GM12874 (cell line): ENCODE data around the gene SLC23A1.

Experiments used
- TF ChIP-seq, protein P1 (sequence below): IDR thresholded peaks from 2 replicates; pipeline ENCODE4 v1.5.1; 2011; ENCODE audit warnings: low read depth, mild to moderate bottlenecking, control low read depth, low read length, moderate library complexity; ENCODE audit not compliant: insufficient read depth

The SLC23A1 gene

DNA sequence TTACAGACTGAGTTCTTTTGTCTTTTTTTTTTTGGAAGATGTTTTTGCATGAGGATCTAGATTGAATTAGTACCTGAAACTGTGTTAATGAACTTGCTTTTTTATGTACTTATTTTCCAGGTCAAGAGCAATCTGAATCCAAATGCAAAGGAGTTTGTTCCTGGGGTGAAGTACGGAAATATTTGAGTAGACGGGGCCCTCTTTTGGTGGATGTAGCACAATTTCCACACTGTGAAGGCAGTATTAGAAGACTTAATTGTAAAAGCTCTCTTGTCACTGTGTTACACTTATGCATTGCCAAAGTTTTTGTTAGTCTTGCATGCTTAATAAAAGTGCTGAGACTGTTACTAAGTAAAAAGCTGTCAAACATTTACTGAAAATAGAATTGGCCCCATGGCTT, 14.5 kb downstream of the SLC23A1 start:
- TF ChIP-seq, protein P1, sequence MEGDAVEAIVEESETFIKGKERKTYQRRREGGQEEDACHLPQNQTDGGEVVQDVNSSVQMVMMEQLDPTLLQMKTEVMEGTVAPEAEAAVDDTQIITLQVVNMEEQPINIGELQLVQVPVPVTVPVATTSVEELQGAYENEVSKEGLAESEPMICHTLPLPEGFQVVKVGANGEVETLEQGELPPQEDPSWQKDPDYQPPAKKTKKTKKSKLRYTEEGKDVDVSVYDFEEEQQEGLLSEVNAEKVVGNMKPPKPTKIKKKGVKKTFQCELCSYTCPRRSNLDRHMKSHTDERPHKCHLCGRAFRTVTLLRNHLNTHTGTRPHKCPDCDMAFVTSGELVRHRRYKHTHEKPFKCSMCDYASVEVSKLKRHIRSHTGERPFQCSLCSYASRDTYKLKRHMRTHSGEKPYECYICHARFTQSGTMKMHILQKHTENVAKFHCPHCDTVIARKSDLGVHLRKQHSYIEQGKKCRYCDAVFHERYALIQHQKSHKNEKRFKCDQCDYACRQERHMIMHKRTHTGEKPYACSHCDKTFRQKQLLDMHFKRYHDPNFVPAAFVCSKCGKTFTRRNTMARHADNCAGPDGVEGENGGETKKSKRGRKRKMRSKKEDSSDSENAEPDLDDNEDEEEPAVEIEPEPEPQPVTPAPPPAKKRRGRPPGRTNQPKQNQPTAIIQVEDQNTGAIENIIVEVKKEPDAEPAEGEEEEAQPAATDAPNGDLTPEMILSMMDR: no peak

DNA sequence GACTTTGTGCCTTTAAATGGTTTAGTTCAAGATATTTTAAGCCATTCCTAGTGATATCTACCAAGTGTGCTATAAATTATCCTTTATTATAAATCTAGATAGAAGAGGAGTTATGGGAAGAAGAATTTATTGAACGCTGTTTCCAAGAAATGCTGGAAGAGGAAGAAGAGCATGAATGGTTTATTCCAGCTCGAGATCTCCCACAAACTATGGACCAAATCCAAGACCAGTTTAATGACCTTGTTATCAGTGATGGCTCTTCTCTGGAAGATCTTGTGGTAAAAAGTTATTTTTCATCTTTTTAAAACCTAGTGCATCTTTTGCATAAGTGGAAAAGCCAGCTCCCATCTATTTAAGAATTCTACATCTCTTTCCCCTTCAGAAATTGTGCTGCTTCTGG, 18.6 kb downstream of the SLC23A1 start:
- TF ChIP-seq, protein P1: no peak

DNA sequence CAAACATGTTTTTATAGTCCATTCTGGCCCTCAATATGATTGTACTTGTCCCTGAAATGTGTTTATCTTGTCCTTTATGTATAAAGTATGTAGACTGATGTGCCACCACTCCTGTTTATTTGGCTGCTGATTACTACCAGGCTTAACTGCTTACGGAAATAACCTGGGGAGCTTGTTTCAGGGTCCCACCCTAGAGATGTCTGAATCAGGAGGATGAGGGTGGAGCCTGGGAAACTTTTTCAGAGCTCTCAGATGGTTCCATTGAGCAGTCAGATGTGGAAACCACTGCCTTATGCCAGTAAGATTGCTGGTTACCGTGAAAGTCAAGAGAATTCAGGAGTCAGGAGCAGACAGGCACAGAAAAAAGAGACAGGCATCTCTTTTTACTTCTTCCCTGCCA, 19.2 kb downstream of the SLC23A1 start:
- TF ChIP-seq, protein P1: no peak

GRCh38 chr5:139361835-139362429, 21.2 kb downstream of the SLC23A1 start:
- TF ChIP-seq, protein P1: no peak

DNA sequence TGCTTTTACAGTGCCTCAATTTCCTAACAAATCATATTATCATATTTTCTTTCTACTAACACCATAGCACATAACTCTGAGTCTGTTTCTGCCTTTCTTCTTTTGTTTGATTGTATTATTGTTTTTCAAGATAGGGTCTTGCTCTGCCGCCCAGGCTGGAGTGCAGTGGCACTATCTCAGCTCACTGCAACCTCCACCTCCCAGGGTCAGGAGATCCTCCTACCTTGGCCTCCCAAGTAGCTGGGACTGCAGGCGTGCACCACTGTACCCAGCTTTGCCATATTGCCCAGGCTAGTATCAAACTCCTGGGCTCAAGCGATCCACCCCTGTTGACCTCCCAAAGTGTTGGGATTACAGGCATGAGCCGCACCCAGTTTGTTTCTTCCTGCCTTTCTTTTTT, 22.7 kb downstream of the SLC23A1 start:
- TF ChIP-seq, protein P1: no peak

DNA sequence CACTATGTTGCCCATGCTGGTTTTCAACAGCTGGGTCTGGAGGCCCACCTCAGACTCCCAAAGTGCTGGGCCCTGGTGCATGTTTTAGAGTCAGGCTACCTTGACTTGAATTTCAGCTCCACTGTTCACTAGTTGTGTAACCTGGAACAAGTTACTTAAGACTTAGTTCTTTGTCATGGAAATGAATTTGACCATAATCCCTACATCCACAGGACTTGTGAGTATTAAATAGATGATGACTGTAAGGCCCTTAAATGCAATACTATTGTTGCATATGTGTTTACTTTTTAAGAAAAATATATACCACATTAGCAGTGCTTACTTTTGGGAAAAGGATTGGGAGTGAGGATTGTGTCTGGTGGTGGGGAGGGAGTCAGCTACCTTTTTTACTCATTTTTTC, 25.0 kb downstream of the SLC23A1 start:
- TF ChIP-seq, protein P1: no peak

DNA sequence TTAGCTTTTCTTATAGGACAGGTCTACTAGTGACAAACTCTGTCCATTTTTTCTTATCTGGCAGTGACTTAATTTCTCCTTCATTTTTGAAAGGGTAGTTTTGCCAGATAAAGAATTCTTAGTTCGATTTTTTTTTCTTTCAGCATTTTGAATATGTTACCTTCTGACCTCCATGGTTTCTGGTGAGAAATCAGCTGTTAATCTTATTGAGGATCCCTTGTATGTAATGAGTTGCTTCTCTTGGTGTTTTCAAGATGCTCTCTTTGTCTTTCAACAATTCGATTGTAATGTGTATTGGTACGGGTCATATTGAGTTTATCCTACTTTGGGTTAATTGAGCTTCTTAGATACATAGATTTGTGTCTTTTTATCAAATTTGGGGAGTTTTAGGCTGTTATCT, 28.9 kb downstream of the SLC23A1 start:
- TF ChIP-seq, protein P1: no peak

- TF ChIP-seq, protein P1: no peak
Observed at GRCh38 chr5:139344177-139344576, 38.9 kb downstream of the SLC23A1 start.
